Measurements from ENCODE around the gene ALG9.
"Not testable (repeated sequence)": the region's sequence is repeated elsewhere in the genome, so short reads cannot be mapped to it uniquely, and the experiment has no call there.

Gene ALG9

GRCh38 chr11:111792314-111792713, 79.1 kb downstream of the ALG9 start:
- DNase-seq, result no peak

GRCh38 chr11:111788464-111788863, 82.9 kb downstream of the ALG9 start:
- DNase-seq, result no peak

GRCh38 chr11:111788051-111788450, 83.3 kb downstream of the ALG9 start:
- no peak for DNase-seq

GRCh38 chr11:111785886-111786412, 85.4 kb downstream of the ALG9 start:
- DNase-seq, result no peak

- no peak for DNase-seq
Measured at GRCh38 chr11:111785076-111785475, 86.3 kb downstream of the ALG9 start.

- not testable (repeated sequence) for DNase-seq
Measured at GRCh38 chr11:111784311-111784710, 87.1 kb downstream of the ALG9 start.

- no peak for DNase-seq
Measured at GRCh38 chr11:111782109-111782741, 89.2 kb downstream of the ALG9 start.

GRCh38 chr11:111779118-111779517, 92.3 kb downstream of the ALG9 start:
- no peak for DNase-seq

- DNase-seq, result no peak
Measured at GRCh38 chr11:111778047-111778558, 93.3 kb downstream of the ALG9 start.

- no peak for DNase-seq
Measured at GRCh38 chr11:111777094-111778046, 94.0 kb downstream of the ALG9 start.

GRCh38 chr11:111776398-111777093, 94.8 kb downstream of the ALG9 start:
- DNase-seq, result no peak

- DNase-seq, result peak; percentile 36
Measured at GRCh38 chr11:111774955-111775710, 96.2 kb downstream of the ALG9 start.

- DNase-seq, result no peak
Measured at GRCh38 chr11:111772535-111772934, 98.8 kb downstream of the ALG9 start.

- DNase-seq, result not testable (repeated sequence)
Measured at GRCh38 chr11:111771205-111771604, 100.2 kb downstream of the ALG9 start.

- no peak for DNase-seq
Measured at GRCh38 chr11:111770581-111771134, 100.7 kb downstream of the ALG9 start.

- DNase-seq, result no peak
Measured at GRCh38 chr11:111766834-111767142, 104.6 kb downstream of the ALG9 start.

GRCh38 chr11:111765984-111766833, 105.2 kb downstream of the ALG9 start, which contains the start of gene PPP2R1B:
Gene PPP2R1B (minus strand): TSS chr11:111766389. CDS start chr11:111766361, 28 bp downstream.
- peak; percentile 93 for DNase-seq

GRCh38 chr11:111765320-111765983, 105.9 kb downstream of the ALG9 start:
- DNase-seq, result no peak

- no peak for DNase-seq
Measured at GRCh38 chr11:111764621-111765020, 106.8 kb downstream of the ALG9 start.

- no peak for DNase-seq
Measured at GRCh38 chr11:111762981-111763643, 108.3 kb downstream of the ALG9 start.

Measured in left hindlimb (tissue), 1 donor.